ENCODE results near the gene ITGA1. TPM values are rescaled to one million over a fixed set of nuclear protein-coding genes. Genes with fewer than 3 reads are reported as not detected.

The ITGA1 gene
- total and polyA plus RNA-seq, 2 donors (not counting 1 experiment from before 2014, with no cell fraction given): 0.74 TPM; not detected in 1

GRCh38 chr5:52807723-52808122 lies 20.0 kb downstream of the ITGA1 start:
- Histone ChIP-seq H2AFZ (ENCODE audit: insufficient read depth, low read depth, low read length, poor library complexity, severe bottlenecking) (no peak overlapping the region), H3K4me2 (replicated peaks; ENCODE audit: low read depth, low read length, poor library complexity, severe bottlenecking) (no peak overlapping the region), H3K79me2 (ENCODE audit: control insufficient read depth, insufficient read depth, low read length) (no peaks in the 10 kb centered on the region), H3K4me1 (ENCODE audit: control insufficient read depth in 2 of 2, insufficient read depth in 2 of 2, low read length in 2 of 2) (no peaks in the 10 kb centered on the region), H3K27ac (ENCODE audit: low read length in 2 of 2) (no peak overlapping the region), H4K20me1 (ENCODE audit: control insufficient read depth, insufficient read depth, low read length, poor library complexity, severe bottlenecking) (no peaks in the 10 kb centered on the region), H3K9me3 (ENCODE audit: control extremely low read depth in 1 of 3, control insufficient read depth in 2 of 3, insufficient read depth in 1 of 3, low read length in 2 of 3) (no peaks in the 10 kb centered on the region), H3K27me3 (replicated peaks in 1 of 4; ENCODE audit: control extremely low read depth in 1 of 4, control insufficient read depth in 3 of 4, insufficient read depth in 4 of 4, low read length in 3 of 4) (no peaks in the 10 kb centered on the region), H3K36me3 (replicated peaks in 1 of 2; ENCODE audit: control extremely low read depth in 1 of 2, control insufficient read depth in 1 of 2, extremely low read depth in 1 of 2, insufficient read depth in 2 of 2, low read length in 1 of 2) (no peaks in the 10 kb centered on the region), H3K4me3 (ENCODE audit: control extremely low read depth in 1 of 5, extremely low read depth in 1 of 5, insufficient read depth in 1 of 5, low read depth in 2 of 5, low read length in 4 of 5) (no peak overlapping the region), H3K9ac (ENCODE audit: low read length) (no peak overlapping the region)
- no peak overlapping the region for H3K27ac Mint-ChIP-seq
- H3K27me3 Mint-ChIP-seq: no peaks in the 10 kb centered on the region
- ChIA-PET CTCF (interaction anchor here (1.5 kb wide), 1 partner anchor 8 kb away, joined by 4 read pairs; no protein-coding TSS in a partner anchor), POLR2A (no interaction called here)
- ATAC-seq (ENCODE audit: low read depth): no peak
- H3K4me3 Mint-ChIP-seq: no peak overlapping the region
- no peaks in the 10 kb centered on the region for H3K9me3 Mint-ChIP-seq (ENCODE audit: insufficient read depth)
- intact Hi-C loops (cut with micrococcal nuclease): no loop called here
- DNase-seq: no peak
- peaks cover 17% of the 10 kb centered on the region for H3K4me1 Mint-ChIP-seq
- TF ChIP-seq EZH2 (IDR thresholded peaks at IDR 0.05; ENCODE audit: borderline replicate concordance, insufficient read depth, low read depth, low read length, poor library complexity, severe bottlenecking): no peak
- TF ChIP-seq, protein P1, sequence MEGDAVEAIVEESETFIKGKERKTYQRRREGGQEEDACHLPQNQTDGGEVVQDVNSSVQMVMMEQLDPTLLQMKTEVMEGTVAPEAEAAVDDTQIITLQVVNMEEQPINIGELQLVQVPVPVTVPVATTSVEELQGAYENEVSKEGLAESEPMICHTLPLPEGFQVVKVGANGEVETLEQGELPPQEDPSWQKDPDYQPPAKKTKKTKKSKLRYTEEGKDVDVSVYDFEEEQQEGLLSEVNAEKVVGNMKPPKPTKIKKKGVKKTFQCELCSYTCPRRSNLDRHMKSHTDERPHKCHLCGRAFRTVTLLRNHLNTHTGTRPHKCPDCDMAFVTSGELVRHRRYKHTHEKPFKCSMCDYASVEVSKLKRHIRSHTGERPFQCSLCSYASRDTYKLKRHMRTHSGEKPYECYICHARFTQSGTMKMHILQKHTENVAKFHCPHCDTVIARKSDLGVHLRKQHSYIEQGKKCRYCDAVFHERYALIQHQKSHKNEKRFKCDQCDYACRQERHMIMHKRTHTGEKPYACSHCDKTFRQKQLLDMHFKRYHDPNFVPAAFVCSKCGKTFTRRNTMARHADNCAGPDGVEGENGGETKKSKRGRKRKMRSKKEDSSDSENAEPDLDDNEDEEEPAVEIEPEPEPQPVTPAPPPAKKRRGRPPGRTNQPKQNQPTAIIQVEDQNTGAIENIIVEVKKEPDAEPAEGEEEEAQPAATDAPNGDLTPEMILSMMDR (IDR thresholded peaks at IDR 0.05): no peak

GRCh38 chr5:52808316-52808901 lies 20.7 kb downstream of the ITGA1 start:
- Histone ChIP-seq H3K27me3 (replicated peaks in 1 of 4; ENCODE audit: control extremely low read depth in 1 of 4, control insufficient read depth in 3 of 4, insufficient read depth in 4 of 4, low read length in 3 of 4) (no peaks in the 10 kb centered on the region), H3K27ac (ENCODE audit: low read length in 2 of 2) (no peak overlapping the region), H3K36me3 (replicated peaks in 1 of 2; ENCODE audit: control extremely low read depth in 1 of 2, control insufficient read depth in 1 of 2, extremely low read depth in 1 of 2, insufficient read depth in 2 of 2, low read length in 1 of 2) (no peaks in the 10 kb centered on the region), H3K9ac (ENCODE audit: low read length) (no peak overlapping the region), H3K4me1 (ENCODE audit: control insufficient read depth in 2 of 2, insufficient read depth in 2 of 2, low read length in 2 of 2) (no peaks in the 10 kb centered on the region), H3K4me2 (replicated peaks; ENCODE audit: low read depth, low read length, poor library complexity, severe bottlenecking) (no peak overlapping the region), H3K79me2 (ENCODE audit: control insufficient read depth, insufficient read depth, low read length) (no peaks in the 10 kb centered on the region), H4K20me1 (ENCODE audit: control insufficient read depth, insufficient read depth, low read length, poor library complexity, severe bottlenecking) (no peaks in the 10 kb centered on the region), H2AFZ (ENCODE audit: insufficient read depth, low read depth, low read length, poor library complexity, severe bottlenecking) (no peak overlapping the region), H3K4me3 (ENCODE audit: control extremely low read depth in 1 of 5, extremely low read depth in 1 of 5, insufficient read depth in 1 of 5, low read depth in 2 of 5, low read length in 4 of 5) (no peak overlapping the region), H3K9me3 (ENCODE audit: control extremely low read depth in 1 of 3, control insufficient read depth in 2 of 3, insufficient read depth in 1 of 3, low read length in 2 of 3) (no peaks in the 10 kb centered on the region)
- Mint-ChIP-seq H3K9me3 (ENCODE audit: insufficient read depth) (no peaks in the 10 kb centered on the region), H3K4me1 (peaks cover 14% of the 10 kb centered on the region), H3K27me3 (no peaks in the 10 kb centered on the region), H3K4me3 (no peak overlapping the region), H3K27ac (no peak overlapping the region)
- ChIA-PET POLR2A (no interaction called here), CTCF (interaction anchor here (1.5 kb wide), 1 partner anchor 9 kb away, joined by 4 read pairs; no protein-coding TSS in a partner anchor)
- no peak for DNase-seq
- intact Hi-C loops (cut with micrococcal nuclease): no loop called here
- TF ChIP-seq, protein P1 (IDR thresholded peaks at IDR 0.05): no peak
- TF ChIP-seq EZH2 (IDR thresholded peaks at IDR 0.05; ENCODE audit: borderline replicate concordance, insufficient read depth, low read depth, low read length, poor library complexity, severe bottlenecking): no peak
- WGBS (ENCODE audit: insufficient coverage): no CpG with 5 or more reads among the region's 2 CpGs
- no peak for ATAC-seq (ENCODE audit: low read depth)

Data from B cell (primary cell).